ENCODE results near the gene TPM1. TPM values are rescaled to one million over a fixed set of nuclear protein-coding genes. Genes with fewer than 3 reads are reported as not detected.

Gene TPM1
- total and polyA plus RNA-seq, 2 of the 4 experiments (the other 2 are of a cell fraction): 661 to 1,623 TPM

- TF ChIP-seq USF2 (IDR thresholded peaks at IDR 0.05; ENCODE audit: low read depth, low read length) (no peak), RCOR1 (IDR thresholded peaks at IDR 0.05; ENCODE audit: insufficient replicate concordance, low read length) (no peak)
Observed at GRCh38 chr15:63075984-63076713, 33.6 kb downstream of the TPM1 start (continued).

GRCh38 chr15:63076714-63077046, 34.1 kb downstream of the TPM1 start:
- H3K27ac ChIP-seq (ENCODE audit: insufficient read depth, low read length): no peak overlapping the region
- no peaks in the 10 kb centered on the region for H3K27me3 ChIP-seq (ENCODE audit: control insufficient read depth, insufficient read depth, low read length)
- H3K9ac ChIP-seq (ENCODE audit: low read depth, low read length): no peak overlapping the region
- H3K23ac ChIP-seq (ENCODE audit: low read depth, low read length): 0 out of 2 replicates have a peak overlapping the region, but pooled peaks have one; percentile 7
- no peak overlapping the region for H3K4me2 ChIP-seq (ENCODE audit: low read depth, low read length)
- no peak overlapping the region for H3K4me3 ChIP-seq (ENCODE audit: insufficient read depth, low read depth, low read length)
- no peak overlapping the region for H2BK5ac ChIP-seq (ENCODE audit: low read depth, low read length, poor library complexity, severe bottlenecking)
- in situ Hi-C loops (cut with MboI; ENCODE audit: low sequenced_read_pairs): no loop called here
- H4K5ac ChIP-seq (ENCODE audit: low read depth, low read length): no peak overlapping the region
- H4K20me1 ChIP-seq (ENCODE audit: insufficient read depth, low read length): peaks cover 19% of the 10 kb centered on the region
- peak overlapping the region; percentile 3; the same call in 1 of the 2 replicates for H2AK5ac ChIP-seq (ENCODE audit: low read depth, low read length)
- no peak overlapping the region for H4K8ac ChIP-seq (ENCODE audit: low read depth in 2 of 2, low read length in 2 of 2)
- H2AFZ ChIP-seq (replicated peaks; ENCODE audit: low read length, poor library complexity): no peak overlapping the region
- H2BK120ac ChIP-seq (ENCODE audit: low read depth, low read length): no peak overlapping the region
- peaks cover 24% of the 10 kb centered on the region for H3K4me1 ChIP-seq (ENCODE audit: control insufficient read depth, insufficient read depth, low read length)
- CTCF ChIA-PET: interaction anchor here (0.6 kb wide), 1 partner anchor 259 kb away, joined by 3 read pairs; no protein-coding TSS in a partner anchor
- H3K79me1 ChIP-seq (ENCODE audit: low read depth in 1 of 2, low read length in 2 of 2): no peaks in the 10 kb centered on the region
- POLR2A ChIA-PET (ENCODE audit: unreplicated experiment): no interaction called here
- H2BK15ac ChIP-seq (ENCODE audit: low read depth, low read length): peak overlapping the region; percentile 23; the same call in 1 of the 3 replicates
- no CpG with 5 or more reads among the region's 4 CpGs for WGBS, 2 experiments (ENCODE audit: extremely low coverage in 2 of 2, insufficient read length in 1 of 2)
- no peak overlapping the region for H3K14ac ChIP-seq (replicated peaks; ENCODE audit: low read depth, low read length)
- intact Hi-C loops (cut with micrococcal nuclease): no loop called here
- H3K18ac ChIP-seq (ENCODE audit: low read depth, low read length): no peak overlapping the region
- H2AK9ac ChIP-seq (replicated peaks; ENCODE audit: low read depth, low read length, poor library complexity): no peak overlapping the region
- no TSS peak for BruUV-seq (replicated peaks)
- ATAC-seq (ENCODE audit: low read depth) (no peak), DNase-seq (no peak)
- dilution Hi-C loops (cut with HindIII; ENCODE audit: low sequenced_read_pairs, unreplicated experiment): no loop called here
- TF ChIP-seq MXI1 (IDR thresholded peaks at IDR 0.05; ENCODE audit: borderline replicate concordance, low read depth, low read length): no peak
- no peak for TF ChIP-seq RAD21 (IDR thresholded peaks at IDR 0.05; ENCODE audit: low read length)
- no peak for TF ChIP-seq CHD1 (IDR thresholded peaks at IDR 0.05; ENCODE audit: low read depth, low read length)
- no peak for TF ChIP-seq CTCF (conservative IDR thresholded peaks at IDR 0.05; ENCODE audit: low read depth, low read length)
- no peak for TF ChIP-seq POLR2A (IDR thresholded peaks at IDR 0.05; ENCODE audit: low read depth, low read length)
- TF ChIP-seq MAFK (IDR thresholded peaks at IDR 0.05; ENCODE audit: low read depth, low read length): no peak
- TF ChIP-seq SMC3 (IDR thresholded peaks at IDR 0.05; ENCODE audit: low read depth, low read length): no peak
- no peak for TF ChIP-seq NFE2L2 (IDR thresholded peaks at IDR 0.05; ENCODE audit: low read depth, low read length)
- no peak for TF ChIP-seq FOS (IDR thresholded peaks at IDR 0.05; ENCODE audit: low read depth, low read length)
- no peak for TF ChIP-seq RCOR1 (IDR thresholded peaks at IDR 0.05; ENCODE audit: insufficient replicate concordance, low read length)
- TF ChIP-seq ELK1 (IDR thresholded peaks at IDR 0.05; ENCODE audit: borderline replicate concordance, low read depth, low read length): no peak
- no peaks in the 10 kb centered on the region for H3K9me3 ChIP-seq (ENCODE audit: control insufficient read depth, insufficient read depth, low read length)
- H2BK20ac ChIP-seq (ENCODE audit: low read depth, low read length): no peak overlapping the region
- H3K56ac ChIP-seq (ENCODE audit: extremely low read depth, insufficient read depth, low read length): no peak overlapping the region
- peaks cover 4% of the 10 kb centered on the region for H3K36me3 ChIP-seq (ENCODE audit: control insufficient read depth, insufficient read depth, low read length)
- H3K4ac ChIP-seq (ENCODE audit: low read depth, low read length): no peak overlapping the region
- peak overlapping the region; percentile 12; the same call in 1 of the 2 replicates for H4K91ac ChIP-seq (ENCODE audit: insufficient read depth, low read depth, low read length)
- peaks cover 21% of the 10 kb centered on the region for H3K9me1 ChIP-seq (ENCODE audit: insufficient read depth, low read length)
